Measurements from ENCODE around the gene NAV2.

DNA sequence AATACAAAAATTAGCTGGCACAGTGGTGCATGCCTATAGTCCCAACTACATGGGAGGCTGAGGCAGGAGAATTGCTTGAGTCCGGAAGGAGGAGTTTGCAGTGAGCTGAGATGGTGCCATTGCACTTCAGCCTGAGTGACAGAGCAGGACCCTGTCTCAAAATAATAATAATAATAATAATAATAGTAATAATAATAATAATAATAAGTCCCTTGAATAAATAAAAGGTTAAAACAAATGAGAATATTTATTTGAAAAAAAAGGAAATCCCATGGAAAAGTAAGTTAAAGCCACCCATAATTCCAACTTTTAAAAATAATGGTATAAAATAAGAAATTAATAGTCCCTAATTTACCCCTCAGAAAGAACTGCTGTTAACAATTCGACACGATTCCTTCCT, 10.0 kb upstream of the NAV2 start:
- TF ChIP-seq, protein P1, sequence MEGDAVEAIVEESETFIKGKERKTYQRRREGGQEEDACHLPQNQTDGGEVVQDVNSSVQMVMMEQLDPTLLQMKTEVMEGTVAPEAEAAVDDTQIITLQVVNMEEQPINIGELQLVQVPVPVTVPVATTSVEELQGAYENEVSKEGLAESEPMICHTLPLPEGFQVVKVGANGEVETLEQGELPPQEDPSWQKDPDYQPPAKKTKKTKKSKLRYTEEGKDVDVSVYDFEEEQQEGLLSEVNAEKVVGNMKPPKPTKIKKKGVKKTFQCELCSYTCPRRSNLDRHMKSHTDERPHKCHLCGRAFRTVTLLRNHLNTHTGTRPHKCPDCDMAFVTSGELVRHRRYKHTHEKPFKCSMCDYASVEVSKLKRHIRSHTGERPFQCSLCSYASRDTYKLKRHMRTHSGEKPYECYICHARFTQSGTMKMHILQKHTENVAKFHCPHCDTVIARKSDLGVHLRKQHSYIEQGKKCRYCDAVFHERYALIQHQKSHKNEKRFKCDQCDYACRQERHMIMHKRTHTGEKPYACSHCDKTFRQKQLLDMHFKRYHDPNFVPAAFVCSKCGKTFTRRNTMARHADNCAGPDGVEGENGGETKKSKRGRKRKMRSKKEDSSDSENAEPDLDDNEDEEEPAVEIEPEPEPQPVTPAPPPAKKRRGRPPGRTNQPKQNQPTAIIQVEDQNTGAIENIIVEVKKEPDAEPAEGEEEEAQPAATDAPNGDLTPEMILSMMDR (conservative IDR thresholded peaks at IDR 0.05) = no peak
- no peak for TF ChIP-seq EZH2 (IDR thresholded peaks at IDR 0.05; ENCODE audit: low read depth)

Measured in PC-9 (cell line).